Measurements from ENCODE around the gene MLH3. TPM values are rescaled to one million over a fixed set of nuclear protein-coding genes. Genes with fewer than 3 reads are reported as not detected.

The MLH3 gene
- total and polyA plus RNA-seq, 10 of the 15 experiments (the other 5 are each of a cell fraction or from before 2014, with no cell fraction given), result 12.6 to 31.2 (median 19.6) TPM

DNA sequence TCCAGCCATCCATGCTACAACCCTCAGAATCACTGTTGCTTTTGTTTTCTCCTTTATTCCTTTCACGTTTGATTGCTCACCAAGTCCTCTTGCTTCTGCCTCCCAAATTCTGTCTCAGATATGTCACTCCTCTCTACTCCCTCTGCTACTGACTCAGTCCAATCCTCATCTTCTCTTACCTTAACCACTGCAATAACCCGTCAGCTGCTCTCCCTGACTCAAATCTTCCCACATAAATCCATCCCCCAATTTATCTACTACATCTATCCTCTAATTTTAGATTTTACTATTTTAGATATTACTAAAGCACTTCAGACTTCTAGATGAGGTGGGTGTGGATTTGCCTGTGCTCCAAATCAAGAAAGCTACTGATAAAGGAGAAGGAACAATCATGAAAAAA lies 25.4 kb downstream of the MLH3 start:
- ChIA-PET CTCF (interaction anchor here (1.0 to 2.5 kb wide), 2 partner anchors 63 to 165 kb away, joined by 4 to 8 read pairs; no protein-coding TSS in a partner anchor), SMC1A (ENCODE audit: uncharacterized antibody, unreplicated experiment) (no interaction called here), RAD21 (ENCODE audit: unreplicated experiment) (no interaction called here), POLR2A (no interaction called here)
- ATAC-seq, result no peak
- DNase-seq (ENCODE audit: low read depth, low spot score), result no peak
- no peaks in the 10 kb centered on the region for H4K20me1 ChIP-seq (ENCODE audit: control insufficient read depth, insufficient read depth)
- H3K27ac ChIP-seq (ENCODE audit: control insufficient read depth, insufficient read depth), result no peak overlapping the region
- H2AFZ ChIP-seq (ENCODE audit: control insufficient read depth, low read depth, low read length), result no peak overlapping the region
- intact Hi-C loops (cut with micrococcal nuclease; ENCODE audit: unreplicated experiment), result no loop called here
- no peak overlapping the region for H3K9ac ChIP-seq (ENCODE audit: control insufficient read depth, insufficient read depth, low read length)
- no peak for TF ChIP-seq MYC (IDR thresholded peaks at IDR 0.05; ENCODE audit: insufficient read depth, insufficient read length, insufficient replicate concordance, low read length, severe bottlenecking)
- no peaks in the 10 kb centered on the region for H3K4me1 ChIP-seq (ENCODE audit: control insufficient read depth, insufficient read depth, low read length)
- H3K9me3 ChIP-seq (replicated peaks; ENCODE audit: control insufficient read depth, insufficient read depth, low read length), result no peaks in the 10 kb centered on the region
- no peak overlapping the region for H3K4me2 ChIP-seq (ENCODE audit: control insufficient read depth, insufficient read depth)
- no TSS peak for BruUV-seq (replicated peaks)
- FAIRE-seq, result no peak
- H3K36me3 ChIP-seq (ENCODE audit: control insufficient read depth in 2 of 2, insufficient read depth in 2 of 2, low read length in 1 of 2), result peaks cover 0 to 1% of the 10 kb centered on the region in 2 experiments; a peak in 3 of 4 replicates
- no peaks in the 10 kb centered on the region for H3K79me2 ChIP-seq (ENCODE audit: control insufficient read depth, insufficient read depth, low read length)
- in situ Hi-C loops (cut with MboI), result no loop called here
- no peaks in the 10 kb centered on the region for H3K27me3 ChIP-seq (replicated peaks in 1 of 2; ENCODE audit: control insufficient read depth in 2 of 2, insufficient read depth in 2 of 2, low read length in 1 of 2)
- WGBS (ENCODE audit: insufficient coverage, insufficient replicate concordance, low lambda C conversion rate, missing lambda C conversion rate), result 69% methylated on average over 2 of the region's 2 CpGs
- no peak overlapping the region for H3K4me3 ChIP-seq

DNA sequence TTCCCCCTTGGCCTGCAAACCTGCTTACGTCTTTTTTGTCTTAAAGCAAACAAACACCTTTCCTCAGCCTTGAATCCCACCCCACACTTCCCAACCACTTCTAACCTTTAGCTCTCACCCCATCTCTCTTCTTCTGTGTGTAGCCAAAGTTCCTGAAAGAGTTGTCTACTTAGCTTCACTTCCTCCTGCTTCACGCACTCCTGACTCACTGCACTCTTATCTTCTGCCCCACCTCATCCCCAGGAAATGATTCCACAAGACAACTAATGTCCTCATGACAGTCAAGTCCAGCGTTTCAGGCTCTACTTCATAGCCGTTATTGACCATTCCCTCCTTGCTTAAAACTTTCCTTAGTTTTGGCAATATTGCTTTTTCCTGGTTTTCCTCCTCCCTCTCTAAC lies 26.2 kb downstream of the MLH3 start:
- peaks cover 1 to 4% of the 10 kb centered on the region in 2 experiments; a peak in 2 of 4 replicates for H3K36me3 ChIP-seq (ENCODE audit: control insufficient read depth in 2 of 2, insufficient read depth in 2 of 2, low read length in 1 of 2)
- FAIRE-seq (no peak), ATAC-seq (no peak), DNase-seq (ENCODE audit: low read depth, low spot score) (no peak)
- H3K79me2 ChIP-seq (ENCODE audit: control insufficient read depth, insufficient read depth, low read length), result no peaks in the 10 kb centered on the region
- TF ChIP-seq SIN3A (IDR thresholded peaks at IDR 0.05; ENCODE audit: low read depth, low read length) (no peak), JUND (IDR thresholded peaks at IDR 0.05; ENCODE audit: low read depth, low read length) (no peak), ZBED1 (IDR thresholded peaks at IDR 0.05; ENCODE audit: borderline replicate concordance) (no peak), WRNIP1 (IDR thresholded peaks at IDR 0.05; ENCODE audit: borderline replicate concordance, low read depth, low read length) (no peak), RAD21 (IDR thresholded peaks at IDR 0.05; ENCODE audit: insufficient read depth, low read depth, low read length) (no peak), TCF12 (IDR thresholded peaks at IDR 0.05; ENCODE audit: low read depth, low read length) (no peak), BMI1 (IDR thresholded peaks at IDR 0.05; ENCODE audit: borderline replicate concordance) (no peak), ZNF207 (IDR thresholded peaks at IDR 0.05; ENCODE audit: borderline replicate concordance) (no peak)
- TF ChIP-seq, protein P1, sequence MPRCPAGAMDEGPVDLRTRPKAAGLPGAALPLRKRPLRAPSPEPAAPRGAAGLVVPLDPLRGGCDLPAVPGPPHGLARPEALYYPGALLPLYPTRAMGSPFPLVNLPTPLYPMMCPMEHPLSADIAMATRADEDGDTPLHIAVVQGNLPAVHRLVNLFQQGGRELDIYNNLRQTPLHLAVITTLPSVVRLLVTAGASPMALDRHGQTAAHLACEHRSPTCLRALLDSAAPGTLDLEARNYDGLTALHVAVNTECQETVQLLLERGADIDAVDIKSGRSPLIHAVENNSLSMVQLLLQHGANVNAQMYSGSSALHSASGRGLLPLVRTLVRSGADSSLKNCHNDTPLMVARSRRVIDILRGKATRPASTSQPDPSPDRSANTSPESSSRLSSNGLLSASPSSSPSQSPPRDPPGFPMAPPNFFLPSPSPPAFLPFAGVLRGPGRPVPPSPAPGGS (IDR thresholded peaks at IDR 0.05; ENCODE audit: borderline replicate concordance, insufficient read depth, low read depth, low read length, poor library complexity, severe bottlenecking), result no peak
- TF ChIP-seq, protein P2, sequence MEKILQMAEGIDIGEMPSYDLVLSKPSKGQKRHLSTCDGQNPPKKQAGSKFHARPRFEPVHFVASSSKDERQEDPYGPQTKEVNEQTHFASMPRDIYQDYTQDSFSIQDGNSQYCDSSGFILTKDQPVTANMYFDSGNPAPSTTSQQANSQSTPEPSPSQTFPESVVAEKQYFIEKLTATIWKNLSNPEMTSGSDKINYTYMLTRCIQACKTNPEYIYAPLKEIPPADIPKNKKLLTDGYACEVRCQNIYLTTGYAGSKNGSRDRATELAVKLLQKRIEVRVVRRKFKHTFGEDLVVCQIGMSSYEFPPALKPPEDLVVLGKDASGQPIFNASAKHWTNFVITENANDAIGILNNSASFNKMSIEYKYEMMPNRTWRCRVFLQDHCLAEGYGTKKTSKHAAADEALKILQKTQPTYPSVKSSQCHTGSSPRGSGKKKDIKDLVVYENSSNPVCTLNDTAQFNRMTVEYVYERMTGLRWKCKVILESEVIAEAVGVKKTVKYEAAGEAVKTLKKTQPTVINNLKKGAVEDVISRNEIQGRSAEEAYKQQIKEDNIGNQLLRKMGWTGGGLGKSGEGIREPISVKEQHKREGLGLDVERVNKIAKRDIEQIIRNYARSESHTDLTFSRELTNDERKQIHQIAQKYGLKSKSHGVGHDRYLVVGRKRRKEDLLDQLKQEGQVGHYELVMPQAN (conservative IDR thresholded peaks at IDR 0.05), result no peak
- no TSS peak for BruUV-seq (replicated peaks)
- POLR2A ChIA-PET, result no interaction called here
- no peaks in the 10 kb centered on the region for H3K4me1 ChIP-seq (ENCODE audit: control insufficient read depth, insufficient read depth, low read length)
- intact Hi-C loops (cut with micrococcal nuclease; ENCODE audit: unreplicated experiment), result no loop called here
- WGBS (ENCODE audit: insufficient coverage, insufficient replicate concordance, low lambda C conversion rate, missing lambda C conversion rate), result 62% methylated on average over 4 of the region's 4 CpGs
- H3K27ac ChIP-seq (ENCODE audit: control insufficient read depth, insufficient read depth), result no peak overlapping the region
- no peaks in the 10 kb centered on the region for H4K20me1 ChIP-seq (ENCODE audit: control insufficient read depth, insufficient read depth)
- H2AFZ ChIP-seq (ENCODE audit: control insufficient read depth, low read depth, low read length), result no peak overlapping the region
- H3K9me3 ChIP-seq (replicated peaks; ENCODE audit: control insufficient read depth, insufficient read depth, low read length), result no peaks in the 10 kb centered on the region
- no peak overlapping the region for H3K4me2 ChIP-seq (ENCODE audit: control insufficient read depth, insufficient read depth)
- in situ Hi-C loops (cut with MboI), result no loop called here
- H3K4me3 ChIP-seq, result no peak overlapping the region
- SMC1A ChIA-PET (ENCODE audit: uncharacterized antibody, unreplicated experiment), result interaction anchor here (0.5 to 1.0 kb wide), 2 partner anchors 78 to 115 kb away, joined by 3 to 4 read pairs; no protein-coding TSS in a partner anchor
- CTCF ChIA-PET, result interaction anchor here (1.6 to 2.8 kb wide), 3 partner anchors 12 to 63 kb away, joined by 3 to 15 read pairs (median 8); no protein-coding TSS in a partner anchor
- H3K9ac ChIP-seq (ENCODE audit: control insufficient read depth, insufficient read depth, low read length), result no peak overlapping the region
- RAD21 ChIA-PET (ENCODE audit: unreplicated experiment), result interaction anchor here (2.6 kb wide), 1 partner anchor 164 kb away, joined by 5 read pairs; no protein-coding TSS in a partner anchor
- H3K27me3 ChIP-seq (replicated peaks in 1 of 2; ENCODE audit: control insufficient read depth in 2 of 2, insufficient read depth in 2 of 2, low read length in 1 of 2), result no peaks in the 10 kb centered on the region
